Esophagus squamous epithelium (tissue), 4 donors: ENCODE data around the gene ZNF385D.

Source experiments
- CTCF ChIP-seq, 6 experiments: fragments of 450-650 bp in 4 of 6; fragments of 200-600 bp in 2 of 6; sonication (generic) in 2 of 6; IDR thresholded peaks; one replicate each; pipeline ENCODE4 v1.5.1; 2016 to 2019; ENCODE audit warnings: antibody characterized with exemption in 6 of 6, mild to moderate bottlenecking in 4 of 6, moderate library complexity in 4 of 6
- POLR2A ChIP-seq, 4 donors: fragments of 450-650 bp; IDR thresholded peaks; one replicate each; pipeline ENCODE4 v1.6.1; 2017; ENCODE audit warnings: antibody characterized with exemption in 4 of 4, mild to moderate bottlenecking in 4 of 4, moderate library complexity in 3 of 4

- TF ChIP-seq CTCF (IDR thresholded peaks at IDR 0.05) (no peak), POLR2A (IDR thresholded peaks at IDR 0.05) (no peak)
Measured at GRCh38 chr3:21790466-21790865, 39.5 kb upstream of the ZNF385D start.
